ENCODE measurements around the gene KMT5B.
"Not testable (repeated sequence)": the region's sequence is repeated elsewhere in the genome, so short reads cannot be mapped to it uniquely, and the experiment has no call there.

Gene KMT5B

GRCh38 chr11:68213135-68213515 lies at the start of gene KMT5B:
TSS of gene KMT5B (minus strand) at chr11:68213296. CDS start at chr11:68190076, 23,220 bp downstream.
- peak; percentile 74 for DNase-seq

GRCh38 chr11:68262544-68262827 lies 49.4 kb upstream of the KMT5B start:
- no peak for DNase-seq

- no peak for DNase-seq
Measured at GRCh38 chr11:68261749-68262543, 48.9 kb upstream of the KMT5B start.

- no peak for DNase-seq
Measured at GRCh38 chr11:68261006-68261405, 47.9 kb upstream of the KMT5B start.

- no peak for DNase-seq
Measured at GRCh38 chr11:68260484-68260883, 47.4 kb upstream of the KMT5B start.

- no peak for DNase-seq
Measured at GRCh38 chr11:68259122-68259959, 46.2 kb upstream of the KMT5B start.

GRCh38 chr11:68258363-68258765 lies 45.3 kb upstream of the KMT5B start:
- no peak for DNase-seq

GRCh38 chr11:68257477-68258362 lies 44.6 kb upstream of the KMT5B start:
- peak; percentile 95 for DNase-seq

- DNase-seq: no peak
Measured at GRCh38 chr11:68256331-68256741, 43.2 kb upstream of the KMT5B start.

GRCh38 chr11:68255526-68255925 lies 42.4 kb upstream of the KMT5B start:
- DNase-seq: no peak

- DNase-seq: no peak
Measured at GRCh38 chr11:68254421-68254820, 41.3 kb upstream of the KMT5B start.

GRCh38 chr11:68251765-68252164 lies 38.7 kb upstream of the KMT5B start:
- DNase-seq: no peak

- not testable (repeated sequence) for DNase-seq
Measured at GRCh38 chr11:68244912-68245311, 31.8 kb upstream of the KMT5B start.

GRCh38 chr11:68243847-68244246 lies 30.8 kb upstream of the KMT5B start:
- not testable (repeated sequence) for DNase-seq

GRCh38 chr11:68242616-68243015 lies 29.5 kb upstream of the KMT5B start:
- DNase-seq: no peak

GRCh38 chr11:68231621-68232020 lies 18.5 kb upstream of the KMT5B start:
- no peak for DNase-seq

GRCh38 chr11:68229601-68230000 lies 16.5 kb upstream of the KMT5B start:
- DNase-seq: no peak

GRCh38 chr11:68226421-68226820 lies 13.3 kb upstream of the KMT5B start:
- no peak for DNase-seq

GRCh38 chr11:68224606-68225005 lies 11.5 kb upstream of the KMT5B start:
- no peak for DNase-seq

- no peak for DNase-seq
Measured at GRCh38 chr11:68223275-68223674, 10.2 kb upstream of the KMT5B start.

GRCh38 chr11:68221406-68221805 lies 8.3 kb upstream of the KMT5B start:
- DNase-seq: no peak

- DNase-seq: no peak
Measured at GRCh38 chr11:68216171-68216938, 3.3 kb upstream of the KMT5B start.
